ENCODE measurements around the gene SH3BP5. TPM values are rescaled to one million over a fixed set of nuclear protein-coding genes. Genes with fewer than 3 reads are reported as not detected.

The SH3BP5 gene
- total RNA-seq, 4 donors from 2014 or later, result 99.0 to 113 (median 105) TPM

DNA sequence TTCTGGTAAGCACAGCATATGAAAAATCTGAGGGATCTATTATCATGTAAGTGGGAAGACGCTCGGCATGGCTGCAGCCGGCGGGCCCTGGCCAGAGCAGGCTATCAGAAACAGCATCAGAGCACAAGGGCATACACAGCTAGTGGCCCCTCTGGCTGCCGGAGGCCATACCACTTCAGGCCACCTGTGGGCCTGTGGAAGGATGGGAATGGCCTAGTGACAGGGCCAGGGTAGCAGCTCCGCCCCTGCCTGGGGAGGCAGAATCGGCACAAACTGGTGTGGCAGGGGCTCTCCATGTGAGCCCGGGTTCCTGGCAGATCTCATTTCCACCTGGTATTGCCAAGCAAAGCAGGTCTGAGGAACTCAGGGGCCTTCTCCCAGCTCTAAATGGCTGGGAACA, 46.4 kb downstream of the SH3BP5 start:
- Histone ChIP-seq H3K4me3 (no peak overlapping the region), H3K27me3 (no peaks in the 10 kb centered on the region), H3K36me3 (peaks cover 0 to 3% (median 0%) of the 10 kb centered on the region in 3 donors), H3K27ac (peak overlapping the region; percentile 78 to 95 (median 92)), H3K4me1 (peaks cover 0 to 89% (median 53%) of the 10 kb centered on the region in 4 donors), H3K9me3 (no peaks in the 10 kb centered on the region)
- TF ChIP-seq, protein P1, sequence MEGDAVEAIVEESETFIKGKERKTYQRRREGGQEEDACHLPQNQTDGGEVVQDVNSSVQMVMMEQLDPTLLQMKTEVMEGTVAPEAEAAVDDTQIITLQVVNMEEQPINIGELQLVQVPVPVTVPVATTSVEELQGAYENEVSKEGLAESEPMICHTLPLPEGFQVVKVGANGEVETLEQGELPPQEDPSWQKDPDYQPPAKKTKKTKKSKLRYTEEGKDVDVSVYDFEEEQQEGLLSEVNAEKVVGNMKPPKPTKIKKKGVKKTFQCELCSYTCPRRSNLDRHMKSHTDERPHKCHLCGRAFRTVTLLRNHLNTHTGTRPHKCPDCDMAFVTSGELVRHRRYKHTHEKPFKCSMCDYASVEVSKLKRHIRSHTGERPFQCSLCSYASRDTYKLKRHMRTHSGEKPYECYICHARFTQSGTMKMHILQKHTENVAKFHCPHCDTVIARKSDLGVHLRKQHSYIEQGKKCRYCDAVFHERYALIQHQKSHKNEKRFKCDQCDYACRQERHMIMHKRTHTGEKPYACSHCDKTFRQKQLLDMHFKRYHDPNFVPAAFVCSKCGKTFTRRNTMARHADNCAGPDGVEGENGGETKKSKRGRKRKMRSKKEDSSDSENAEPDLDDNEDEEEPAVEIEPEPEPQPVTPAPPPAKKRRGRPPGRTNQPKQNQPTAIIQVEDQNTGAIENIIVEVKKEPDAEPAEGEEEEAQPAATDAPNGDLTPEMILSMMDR (IDR thresholded peaks at IDR 0.05), result no peak
- TF ChIP-seq POLR2A (IDR thresholded peaks at IDR 0.05) (no peak), EP300 (IDR thresholded peaks at IDR 0.05) (no peak)
- no peak for DNase-seq (ENCODE audit: low spot score in 2 of 2)
- WGBS, 2 donors, result 74 to 77% methylated on average over 8 of the region's 8 CpGs

DNA sequence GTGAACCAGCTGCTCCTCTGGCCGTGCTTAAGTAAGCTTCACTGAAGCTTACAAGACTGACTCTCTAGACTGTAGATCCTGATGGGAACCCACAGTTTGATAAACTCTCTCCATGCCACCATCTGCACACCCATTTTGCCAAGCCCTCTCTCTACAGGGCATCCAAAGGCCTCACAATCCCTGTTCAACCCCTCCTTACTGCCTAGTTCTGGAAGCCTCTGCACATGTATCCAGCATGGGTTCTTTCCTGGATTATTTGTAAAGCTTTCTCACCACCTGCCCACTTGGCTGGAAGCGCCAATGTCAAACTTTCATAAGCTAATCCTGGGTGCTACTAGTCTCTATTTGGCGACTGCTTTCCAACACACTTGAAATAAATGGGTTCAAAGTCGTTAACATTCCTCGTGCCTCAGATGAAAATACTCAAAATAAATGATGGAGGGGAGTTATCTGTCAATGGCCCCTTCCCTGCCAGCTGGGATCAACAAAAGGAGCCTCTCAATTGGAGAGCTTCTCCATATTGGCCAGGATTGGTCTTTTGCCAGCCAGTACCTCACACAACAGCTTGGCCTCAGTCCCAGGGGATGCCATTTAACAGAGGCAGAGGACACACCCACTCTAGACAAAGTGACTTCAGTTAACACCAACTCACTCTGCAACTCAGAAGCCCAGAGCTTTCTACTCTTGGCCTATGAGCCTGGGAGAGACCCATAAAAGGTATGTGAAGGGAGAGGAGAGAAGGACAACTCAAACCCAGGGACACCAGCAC, 48.1 kb downstream of the SH3BP5 start:
- Histone ChIP-seq H3K4me3 (no peak overlapping the region), H3K4me1 (peaks cover 0 to 89% (median 51%) of the 10 kb centered on the region in 4 donors), H3K36me3 (peaks cover 0 to 3% (median 0%) of the 10 kb centered on the region in 3 donors), H3K27ac (peak overlapping the region; percentile 43 to 95 (median 92)), H3K9me3 (no peaks in the 10 kb centered on the region), H3K27me3 (no peaks in the 10 kb centered on the region)
- TF ChIP-seq EP300 (IDR thresholded peaks at IDR 0.05) (peak in 1 of 2 donors; percentile 64), POLR2A (IDR thresholded peaks at IDR 0.05) (no peak)
- peak in 1 of 2 donors; percentile 59 for DNase-seq (ENCODE audit: low spot score in 2 of 2)
- 58 to 77% methylated on average over 5 of the region's 5 CpGs for WGBS, 2 donors

DNA sequence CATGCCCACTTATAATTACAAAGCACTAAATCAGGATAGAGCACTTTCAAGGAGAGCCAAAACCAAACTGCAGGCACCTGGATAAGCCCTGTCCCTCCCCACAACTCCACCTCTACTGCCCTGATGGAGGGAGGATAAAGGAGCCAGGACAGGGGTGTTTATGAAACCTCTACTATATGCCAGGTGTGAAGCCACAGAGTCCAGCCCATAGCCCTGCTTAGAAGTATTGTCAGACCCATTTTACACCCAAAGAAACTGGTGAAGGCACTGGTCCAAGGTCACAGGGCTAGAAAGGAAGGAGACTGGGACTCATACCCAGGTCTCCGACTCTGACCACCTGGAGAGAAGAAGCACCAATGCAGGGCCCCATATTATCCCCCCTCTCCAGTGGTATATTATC, 48.7 kb downstream of the SH3BP5 start:
- peak overlapping the region; percentile 43 to 95 (median 92) for H3K27ac ChIP-seq

DNA sequence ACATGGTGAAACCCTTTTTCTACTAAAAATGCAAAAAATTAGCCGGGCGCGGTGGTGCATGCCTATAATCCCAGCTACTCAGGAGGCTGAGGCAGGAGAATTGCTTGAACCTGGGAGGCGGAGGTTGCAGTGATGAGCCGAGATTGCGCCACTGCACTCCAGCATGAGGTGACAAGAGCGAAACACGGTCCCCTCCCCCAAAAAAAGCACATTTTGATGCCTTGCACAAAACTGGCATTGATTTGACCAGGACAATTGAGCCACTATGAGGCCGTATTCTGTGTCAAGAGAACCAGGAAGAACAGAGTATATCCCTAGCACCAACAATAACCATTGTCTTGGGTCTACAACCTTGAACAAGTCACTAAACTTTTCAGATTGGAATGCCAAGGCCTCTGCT, 50.6 kb downstream of the SH3BP5 start:
- WGBS, 2 donors, result 76 to 83% methylated on average over 9 of the region's 9 CpGs

More for the DNA sequence above, 48.7 kb downstream of the SH3BP5 start:
- no peaks in the 10 kb centered on the region for H3K9me3 ChIP-seq
- H3K4me3 ChIP-seq, result no peak overlapping the region
- no peaks in the 10 kb centered on the region for H3K27me3 ChIP-seq
- 100% methylated on average over 1 of the region's 1 CpG for WGBS, 2 donors
- no peak for DNase-seq (ENCODE audit: low spot score in 2 of 2)
- TF ChIP-seq, protein P1 (IDR thresholded peaks at IDR 0.05), result no peak
- TF ChIP-seq POLR2A (IDR thresholded peaks at IDR 0.05) (no peak), EP300 (IDR thresholded peaks at IDR 0.05) (no peak)
- peaks cover 0 to 89% (median 51%) of the 10 kb centered on the region in 4 donors for H3K4me1 ChIP-seq
- H3K36me3 ChIP-seq, result peaks cover 0 to 3% (median 0%) of the 10 kb centered on the region in 3 donors

DNA sequence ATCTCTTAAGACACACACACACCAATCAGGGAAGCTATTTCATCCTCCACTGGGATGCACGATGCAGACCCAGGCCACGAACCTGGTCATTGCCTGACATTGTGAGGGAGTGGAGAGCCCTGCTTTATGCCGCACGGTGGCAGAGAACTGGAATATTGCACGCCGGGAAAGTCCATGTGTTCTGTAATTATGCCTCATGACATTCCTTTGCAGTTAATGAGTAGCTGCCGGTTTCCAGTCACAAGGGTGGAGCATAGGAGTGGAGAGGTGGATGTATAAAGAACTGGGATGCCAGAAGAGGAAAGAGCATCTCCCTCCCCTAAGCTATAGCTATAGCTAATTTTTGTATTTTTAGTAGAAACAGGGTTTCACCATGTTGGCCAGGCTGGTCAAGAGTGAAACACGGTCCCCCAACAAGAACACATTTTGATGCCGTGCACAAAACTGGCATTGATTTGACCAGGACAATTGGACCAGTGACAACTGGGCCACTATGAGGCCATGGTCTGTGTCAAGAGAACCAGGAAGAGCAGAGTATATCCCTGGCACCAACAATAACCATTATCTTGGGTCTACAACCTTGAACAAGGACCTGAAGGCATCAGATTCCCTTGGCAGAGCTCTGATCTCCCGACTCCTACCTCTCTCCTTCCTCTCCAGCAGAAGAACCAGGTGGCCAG, 51.4 kb downstream of the SH3BP5 start:
- Histone ChIP-seq H3K27ac (peak overlapping the region in 2 of 4 donors; percentile 77 to 95), H3K4me3 (no peak overlapping the region), H3K9me3 (no peaks in the 10 kb centered on the region), H3K4me1 (peaks cover 0 to 82% (median 38%) of the 10 kb centered on the region in 4 donors), H3K36me3 (no peaks in the 10 kb centered on the region), H3K27me3 (no peaks in the 10 kb centered on the region)
- no peak for TF ChIP-seq POLR2A (IDR thresholded peaks at IDR 0.05)
- 78 to 83% methylated on average over 10 of the region's 10 CpGs for WGBS, 2 donors
- no peak for DNase-seq (ENCODE audit: low spot score in 2 of 2)

More for the DNA sequence above, 50.6 kb downstream of the SH3BP5 start:
- H3K27me3 ChIP-seq, result no peaks in the 10 kb centered on the region
- H3K4me1 ChIP-seq, result peaks cover 0 to 82% (median 40%) of the 10 kb centered on the region in 4 donors
- H3K36me3 ChIP-seq, result peaks cover 0 to 3% (median 0%) of the 10 kb centered on the region in 3 donors
- H3K4me3 ChIP-seq, result no peak overlapping the region
- DNase-seq (ENCODE audit: low spot score in 2 of 2), result no peak
- H3K9me3 ChIP-seq, result no peaks in the 10 kb centered on the region
- H3K27ac ChIP-seq, result peak overlapping the region in 2 of 4 donors; percentile 77 to 95
- TF ChIP-seq EP300 (IDR thresholded peaks at IDR 0.05), result no peak
- TF ChIP-seq POLR2A (IDR thresholded peaks at IDR 0.05), result no peak

DNA sequence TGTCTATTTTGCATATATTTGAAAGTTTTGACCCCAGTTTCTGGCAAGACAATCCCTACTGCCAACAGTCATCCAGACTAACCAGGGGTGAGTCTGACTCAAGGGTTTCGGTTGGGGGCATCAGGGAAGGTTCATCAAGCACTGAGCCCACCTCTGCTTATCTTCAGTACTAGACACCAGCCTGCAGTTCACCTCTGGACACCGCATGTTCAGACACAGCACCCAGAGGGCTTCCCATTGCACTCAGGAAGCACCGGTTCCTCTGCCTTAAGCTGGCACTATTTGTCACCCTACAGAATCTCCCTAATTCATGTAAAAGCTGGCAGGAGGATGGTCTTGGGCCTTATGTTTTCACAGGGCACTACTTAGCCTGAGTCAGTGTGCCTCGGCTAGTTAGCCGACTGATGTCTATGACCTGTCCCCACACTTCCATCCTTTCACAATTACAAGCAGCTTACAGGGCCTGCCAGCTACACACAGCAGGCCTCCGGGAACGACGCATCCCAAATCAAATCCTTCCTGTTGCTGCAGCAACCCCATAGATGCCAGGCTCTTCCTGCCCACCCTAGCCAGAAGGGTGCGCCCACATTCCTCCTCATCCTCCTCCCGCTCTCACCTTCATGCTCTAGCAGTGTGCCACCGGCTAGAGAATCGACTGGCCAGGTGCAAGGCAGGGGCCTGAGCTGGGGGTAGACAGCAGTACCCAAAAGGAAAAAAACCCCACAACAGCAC, 52.5 kb downstream of the SH3BP5 start:
- H3K27me3 ChIP-seq, result no peaks in the 10 kb centered on the region
- no peaks in the 10 kb centered on the region for H3K36me3 ChIP-seq
- no peak for DNase-seq (ENCODE audit: low spot score in 2 of 2)
- WGBS, 2 donors, result 60 to 67% methylated on average over 12 of the region's 12 CpGs
- H3K4me3 ChIP-seq, result no peak overlapping the region
- H3K27ac ChIP-seq, result peak overlapping the region in 3 of 4 donors; percentile 5 to 77 (median 39)
- no peak for TF ChIP-seq POLR2A (IDR thresholded peaks at IDR 0.05)
- TF ChIP-seq, protein P1 (IDR thresholded peaks at IDR 0.05), result no peak
- TF ChIP-seq EP300 (IDR thresholded peaks at IDR 0.05), result no peak
- H3K9me3 ChIP-seq, result no peaks in the 10 kb centered on the region
- H3K4me1 ChIP-seq, result peaks cover 0 to 80% (median 34%) of the 10 kb centered on the region in 4 donors

All from tibial nerve (tissue), 4 donors.